Measurements from ENCODE around the gene LRRC2.

GRCh38 chr3:46521096-46521495 is 45.0 kb downstream of the LRRC2 start:
- TF ChIP-seq POLR2A (IDR thresholded peaks at IDR 0.05; ENCODE audit: low read length) (no peak), GATA1 (IDR thresholded peaks at IDR 0.05; ENCODE audit: low read depth, low read length) (no peak)

All from erythroblast (primary cell).